Mesenteric fat pad (tissue), 1 donor: ENCODE data around the gene PTAR1. TPM values are rescaled to one million over a fixed set of nuclear protein-coding genes. Genes with fewer than 3 reads are reported as not detected.

Source experiments
- DNase-seq: peaks from one replicate; pipeline ENCODE4 v3.0.0-alpha.2; 2020; ENCODE audit warnings: low spot score
- total RNA-seq: library from RNA; stranded (reverse); fragmentation: NEBNext Ultra II Directional; extraction: Animal tissue kit (Norgen Biotek cat#: 25700); gene quantifications from one replicate; pipeline ENCODE4 v1.2.1, GENCODE V29; 2021
- donor health status: DM: yes; HTN: yes; CAD: no.

The PTAR1 gene
- total RNA-seq, 1 donor from 2014 or later: 51.6 TPM

GRCh38 chr9:69674716-69675438, 84.9 kb downstream of the PTAR1 start:
- no peak for DNase-seq

DNA sequence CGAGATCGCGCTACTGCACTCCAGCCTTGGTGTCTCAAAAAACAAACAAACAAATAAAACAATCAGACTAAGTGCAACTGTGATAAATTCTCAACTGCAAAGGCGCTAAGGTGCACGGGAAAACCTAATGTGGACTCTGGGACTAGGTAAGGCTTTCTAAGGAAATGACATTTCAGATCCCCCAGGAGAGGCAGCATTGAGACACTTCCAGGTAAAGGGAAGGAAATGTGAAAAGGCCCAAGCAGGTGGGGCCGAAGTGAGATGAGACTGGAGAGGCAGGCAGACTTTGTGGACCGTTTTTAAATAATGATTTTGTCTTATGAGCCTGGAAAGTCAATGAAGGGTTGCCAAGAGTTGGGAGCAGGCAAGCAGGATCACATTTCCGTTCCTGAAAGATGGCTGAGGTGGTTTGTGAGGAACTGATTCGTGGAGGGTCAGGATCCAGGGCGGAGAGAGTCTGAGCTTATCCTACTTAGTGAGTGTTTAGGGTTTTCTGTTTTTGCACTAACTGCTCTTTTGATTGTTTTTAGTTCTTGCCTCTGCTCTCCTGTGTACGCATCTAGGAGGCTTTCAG, 85.6 kb downstream of the PTAR1 start:
- DNase-seq: no peak

- no peak for DNase-seq
Observed at GRCh38 chr9:69673311-69673640, 86.5 kb downstream of the PTAR1 start.

DNA sequence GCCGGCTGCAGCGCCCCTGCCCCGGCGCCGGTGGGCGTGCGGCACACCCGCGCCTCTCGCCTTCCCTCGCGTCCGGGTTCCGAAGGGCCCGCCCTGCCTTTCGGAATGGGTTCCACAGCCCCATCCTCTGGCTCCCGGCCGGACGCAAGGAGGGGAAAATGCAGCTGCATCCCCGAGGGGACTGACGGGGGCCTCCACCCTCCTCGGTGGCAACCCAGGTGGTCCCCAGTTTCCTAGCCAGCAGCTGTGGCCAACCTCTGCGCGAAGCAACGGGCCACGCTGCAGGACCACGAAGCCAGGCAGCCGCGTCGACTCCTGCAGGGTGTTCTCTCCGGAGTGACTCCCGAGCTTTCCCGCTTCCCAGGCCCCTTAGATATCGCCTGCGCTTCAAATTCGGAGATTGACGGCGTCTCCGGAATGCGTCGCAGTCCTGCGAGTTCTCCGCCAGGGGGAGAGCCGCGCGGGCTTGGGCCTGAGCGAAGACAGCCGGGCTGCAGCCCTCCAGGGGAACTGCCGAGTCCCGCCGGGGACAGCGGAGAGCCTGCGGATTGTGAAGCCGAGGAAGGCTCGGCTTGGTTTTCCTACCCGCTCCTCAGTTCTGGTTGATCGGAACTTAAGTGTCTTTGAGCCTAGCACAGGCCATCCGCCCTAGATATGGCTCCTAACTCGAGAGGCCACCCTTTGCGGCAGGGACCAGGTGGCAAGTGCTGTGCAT, 87.1 kb downstream of the PTAR1 start:
- peak; percentile 92 for DNase-seq

DNA sequence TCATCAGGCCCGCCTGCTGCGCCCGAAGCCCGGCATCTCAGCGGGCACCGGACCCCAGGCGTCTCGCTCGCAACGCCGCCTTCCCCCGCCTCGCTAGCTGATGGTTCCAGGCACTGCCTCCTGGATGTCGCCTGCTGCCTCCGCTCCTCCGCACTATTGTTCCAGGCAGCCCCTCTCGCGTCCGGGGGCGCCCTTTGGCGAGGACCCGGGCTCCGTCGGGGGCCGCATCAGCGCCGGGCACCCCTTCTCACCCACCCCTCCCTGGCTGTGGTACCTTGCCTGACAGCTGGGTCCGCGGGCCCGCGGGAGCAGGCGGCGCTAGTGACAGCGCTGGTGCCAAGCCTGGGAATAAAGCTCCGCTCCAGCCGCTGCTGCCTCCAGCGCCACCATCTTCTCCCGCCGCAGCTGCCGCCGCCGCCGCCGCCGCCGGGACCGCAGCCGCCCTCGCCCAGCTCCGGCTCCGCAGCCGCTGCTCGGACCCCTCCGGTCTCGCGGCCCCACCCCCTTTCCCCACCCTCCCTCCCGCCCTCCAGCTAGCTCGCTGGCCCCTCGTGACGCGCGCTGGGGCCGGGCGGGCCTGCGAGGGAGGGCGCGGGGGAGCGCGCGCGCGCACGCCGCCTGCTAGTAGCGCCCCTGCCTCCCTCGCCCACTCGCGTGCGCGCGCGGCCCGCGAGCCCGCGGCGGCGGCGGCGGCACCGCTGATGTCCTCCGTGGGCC, 87.8 kb downstream of the PTAR1 start, which contains the start of gene APBA1:
APBA1 (minus strand) TSS at position 493 of the 717 bp plus-strand sequence.
- DNase-seq: peak; percentile 90

DNA sequence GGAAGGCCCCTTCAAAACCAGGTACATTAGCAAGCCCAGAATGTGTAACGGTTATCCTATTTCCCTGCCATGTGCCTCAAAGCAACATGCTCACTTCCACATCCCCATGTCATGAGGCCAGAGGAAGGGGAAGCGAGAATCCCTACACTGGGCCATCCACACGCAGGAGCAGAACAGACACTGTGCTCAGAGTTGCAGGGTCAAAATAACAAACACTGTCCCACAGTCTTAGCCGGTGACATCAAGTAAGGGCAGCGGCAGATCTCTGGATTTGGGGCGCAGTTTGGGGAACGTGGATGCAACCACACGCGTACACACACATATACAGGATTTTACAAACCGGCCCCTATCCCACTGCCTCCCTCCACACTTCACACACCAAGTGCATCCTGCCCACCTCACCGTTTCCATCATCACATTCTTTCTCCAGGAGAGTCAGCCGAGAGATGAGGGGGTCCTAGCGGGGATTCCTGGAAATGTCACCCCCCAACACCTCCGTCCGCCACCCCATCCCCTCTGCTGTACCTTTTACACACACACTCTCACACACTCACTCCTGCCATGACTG, 88.4 kb downstream of the PTAR1 start:
- peak; percentile 87 for DNase-seq

DNA sequence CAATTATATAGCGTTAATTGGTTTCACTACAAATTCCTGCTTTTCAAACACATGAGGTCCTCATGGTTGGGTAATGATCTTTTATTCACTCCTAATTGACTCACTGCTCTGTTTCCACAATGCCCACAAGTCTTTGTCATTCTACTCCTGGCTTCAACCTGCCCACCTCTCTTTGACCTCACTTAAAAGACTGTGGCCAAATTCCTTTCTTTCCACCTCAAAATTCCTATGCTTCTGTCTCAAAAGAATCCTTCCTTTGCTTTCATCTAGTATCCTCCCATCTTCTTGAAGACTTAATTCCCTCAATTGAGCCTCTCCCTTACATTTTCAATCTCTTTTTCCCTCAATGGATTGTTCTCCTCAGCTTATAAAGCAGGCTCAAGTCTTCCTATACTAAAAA, 92.5 kb downstream of the PTAR1 start:
- DNase-seq: no peak

DNA sequence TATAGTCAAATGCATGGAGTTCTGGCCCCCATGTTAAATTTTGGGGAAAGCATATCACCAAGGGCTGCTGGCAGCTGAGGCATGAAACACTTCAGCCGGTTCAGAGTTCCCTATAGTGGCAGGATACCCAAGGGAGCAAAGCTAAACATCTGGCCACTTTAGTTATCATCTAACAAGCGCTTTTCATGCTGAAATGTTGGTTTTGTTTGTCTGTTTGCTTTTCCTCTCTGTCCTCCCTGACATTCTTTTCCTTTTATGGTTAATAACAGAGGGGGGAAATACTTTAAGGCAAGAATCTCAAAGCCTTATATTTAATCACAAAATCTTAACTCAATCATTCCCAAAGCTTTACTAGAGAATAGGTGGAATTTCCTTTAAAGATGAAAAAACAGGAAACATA, 99.5 kb downstream of the PTAR1 start:
- DNase-seq: no peak

Other genes starting within 250 kb of the PTAR1 start
- gene APBA1, start 87.6 kb downstream of the PTAR1 start, total RNA-seq: 7.7 TPM
- not detected for gene CFAP95, start 60.8 kb upstream of the PTAR1 start, total RNA-seq